Small intestine (tissue), 7 donors: ENCODE data around the gene CACNA2D1. TPM values are rescaled to one million over a fixed set of nuclear protein-coding genes. Genes with fewer than 3 reads are reported as not detected.
A peak's percentile ranks its signal among the peaks of the same experiment; 100 is the strongest.

Experiments used
- DNase-seq, 2 donors: peaks; one replicate each; pipeline versions ENCODE4 v3.0.0 to v3.0.0-alpha.2; 2013
- FAIRE-seq: peaks from 2 replicates; lab custom pipeline; 2012; peaks lifted over from hg19 to GRCh38; lab: Jason Lieb, UNC
- H3K27ac ChIP-seq, 3 donors: one replicate each; pipeline ENCODE4 v1.5.1; 2013; ENCODE audit warnings: low read length in 2 of 3, mild to moderate bottlenecking in 2 of 3, control low read depth in 1 of 3, inconsistent platforms in 1 of 3, low read depth in 1 of 3, moderate library complexity in 1 of 3
- H3K27me3 ChIP-seq, 3 donors: one replicate each; pipeline ENCODE4 v1.6.1; 2013; ENCODE audit warnings: low read length in 3 of 3, inconsistent platforms in 1 of 3; ENCODE audit not compliant: control insufficient read depth in 3 of 3, insufficient read depth in 3 of 3
- H3K36me3 ChIP-seq, 3 donors: one replicate each; pipeline ENCODE4 v1.6.1; 2013; ENCODE audit warnings: low read length in 3 of 3, inconsistent platforms in 1 of 3, low read depth in 1 of 3, mild to moderate bottlenecking in 1 of 3, moderate library complexity in 1 of 3; ENCODE audit not compliant: control insufficient read depth in 3 of 3, insufficient read depth in 2 of 3
- H3K4me1 ChIP-seq, 3 donors: one replicate each; pipeline ENCODE4 v1.6.1; 2013; ENCODE audit warnings: low read length in 2 of 3, inconsistent platforms in 1 of 3, low read depth in 1 of 3, mild to moderate bottlenecking in 1 of 3, moderate library complexity in 1 of 3; ENCODE audit not compliant: control insufficient read depth in 3 of 3, insufficient read depth in 2 of 3
- H3K4me3 ChIP-seq, 3 donors: one replicate each; pipeline ENCODE4 v1.5.1; 2013; ENCODE audit warnings: low read length in 3 of 3, control low read depth in 1 of 3, inconsistent platforms in 1 of 3, low read depth in 1 of 3, mild to moderate bottlenecking in 1 of 3, moderate library complexity in 1 of 3
- H3K9me3 ChIP-seq, 2 donors: one replicate each; pipeline ENCODE4 v1.6.1; 2013; ENCODE audit warnings: low read depth in 1 of 2, low read length in 1 of 2; ENCODE audit not compliant: control insufficient read depth in 2 of 2, insufficient read depth in 1 of 2
- WGBS, 3 donors: extraction: QIAGEN DNeasy Blood & Tissue Kit; methylation state at CpG; one replicate each; pipeline ENCODE4 v1.1.7; 2013; 5-methylcytosine and 5-hydroxymethylcytosine counted together
- polyA plus RNA-seq, 4 donors: library from polyadenylated mRNA; stranded (reverse) in 3 of 4; unstranded in 1 of 4; fragments of 200-250 nt in 3 of 4; fragments of 120-200 nt in 1 of 4; gene quantifications; one replicate each; pipeline versions ENCODE4 v1.2.1 to v1.2.3, GENCODE V29; 2013
- donor health status: healthy with polysubstance abuse.
- donor health status: control.
- donor health status: control.
- donor health status: Bipolar disorder and iron deficiency.
- donor health status: healthy.

The CACNA2D1 gene
- polyA plus RNA-seq, 4 donors, result 1.3 to 4.8 (median 2.7) TPM

GRCh38 chr7:82360591-82361368 is 82.8 kb downstream of the CACNA2D1 start:
- Histone ChIP-seq H3K4me1 (no peaks in the 10 kb centered on the region), H3K27ac (no peak overlapping the region), H3K36me3 (no peaks in the 10 kb centered on the region), H3K27me3 (no peaks in the 10 kb centered on the region), H3K4me3 (no peak overlapping the region), H3K9me3 (no peaks in the 10 kb centered on the region)
- DNase-seq (no peak), FAIRE-seq (peak; percentile 10)
- WGBS, 3 donors, result 21 to 51% (median 43%) methylated on average over 2 of the region's 2 CpGs

- Histone ChIP-seq H3K4me3 (no peak overlapping the region), H3K9me3 (no peaks in the 10 kb centered on the region), H3K27ac (no peak overlapping the region), H3K27me3 (no peaks in the 10 kb centered on the region), H3K36me3 (no peaks in the 10 kb centered on the region), H3K4me1 (no peaks in the 10 kb centered on the region)
- FAIRE-seq (no peak), DNase-seq (no peak)
- WGBS, 3 donors, result 86 to 91% (median 91%) methylated on average over 3 of the region's 3 CpGs
Measured at GRCh38 chr7:82359426-82359825, 84.2 kb downstream of the CACNA2D1 start.

DNA sequence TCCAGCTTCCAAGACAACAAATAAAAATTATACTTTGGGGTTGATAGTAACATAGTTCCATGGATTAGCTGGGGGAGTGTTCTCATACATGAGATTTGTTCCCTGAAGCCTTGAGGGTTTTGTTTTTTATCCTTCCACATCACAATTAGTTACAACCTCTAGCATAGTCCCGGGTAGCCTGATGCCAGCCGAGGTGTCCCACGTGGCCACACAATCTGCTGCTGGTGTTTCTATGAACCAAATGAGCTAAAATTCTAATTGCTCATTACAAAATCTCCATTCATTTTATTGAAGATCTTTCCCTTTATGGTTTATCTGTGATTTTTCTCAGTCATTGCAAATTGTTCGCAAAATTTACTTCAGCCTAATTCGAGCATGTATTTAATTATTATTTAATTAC is 84.7 kb downstream of the CACNA2D1 start:
- FAIRE-seq (no peak), DNase-seq (no peak)
- Histone ChIP-seq H3K27ac (no peak overlapping the region), H3K4me3 (no peak overlapping the region), H3K4me1 (no peaks in the 10 kb centered on the region), H3K36me3 (no peaks in the 10 kb centered on the region), H3K27me3 (no peaks in the 10 kb centered on the region), H3K9me3 (no peaks in the 10 kb centered on the region)
- WGBS, 3 donors, result 90 to 92% (median 92%) methylated on average over 5 of the region's 5 CpGs

DNA sequence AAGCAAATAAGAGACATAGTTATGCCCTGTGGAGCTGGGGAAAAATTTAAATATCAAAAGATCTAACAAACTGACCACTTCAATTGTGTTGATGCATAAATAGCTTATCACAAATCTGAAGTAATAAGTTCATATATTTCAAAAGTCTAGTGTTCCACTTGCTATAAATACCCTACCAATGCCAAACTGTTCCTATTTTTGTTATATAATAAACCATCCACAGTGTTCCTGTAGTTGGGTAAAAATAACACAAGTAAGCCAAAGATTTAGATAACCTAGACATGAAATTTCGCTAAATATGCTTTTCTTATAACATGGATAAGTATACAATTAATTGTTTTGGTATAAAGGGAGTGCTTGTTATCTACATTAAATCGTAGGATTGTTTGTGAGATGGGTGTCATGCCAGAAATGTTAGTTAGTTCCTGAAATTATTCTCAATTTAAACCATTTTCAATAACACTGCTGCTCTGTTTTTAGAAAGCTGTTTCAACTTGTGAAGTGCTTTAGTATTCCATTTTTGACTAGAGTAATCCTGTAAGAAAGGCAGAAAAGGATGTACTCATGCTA is 85.5 kb downstream of the CACNA2D1 start:
- no peaks in the 10 kb centered on the region for H3K27me3 ChIP-seq
- no peaks in the 10 kb centered on the region for H3K36me3 ChIP-seq
- DNase-seq, result no peak
- H3K9me3 ChIP-seq, result no peaks in the 10 kb centered on the region
- WGBS, 3 donors, result 57 to 67% (median 61%) methylated on average over 2 of the region's 2 CpGs
- no peak overlapping the region for H3K27ac ChIP-seq
- no peak overlapping the region for H3K4me3 ChIP-seq
- H3K4me1 ChIP-seq, result no peaks in the 10 kb centered on the region
- no peak for FAIRE-seq

GRCh38 chr7:82348251-82348650 is 95.3 kb downstream of the CACNA2D1 start:
- Histone ChIP-seq H3K27ac (no peak overlapping the region), H3K36me3 (no peaks in the 10 kb centered on the region), H3K4me3 (no peak overlapping the region), H3K9me3 (no peaks in the 10 kb centered on the region), H3K27me3 (no peaks in the 10 kb centered on the region), H3K4me1 (no peaks in the 10 kb centered on the region)
- 66 to 70% (median 67%) methylated on average over 5 of the region's 5 CpGs for WGBS, 3 donors
- FAIRE-seq (no peak), DNase-seq (no peak)

DNA sequence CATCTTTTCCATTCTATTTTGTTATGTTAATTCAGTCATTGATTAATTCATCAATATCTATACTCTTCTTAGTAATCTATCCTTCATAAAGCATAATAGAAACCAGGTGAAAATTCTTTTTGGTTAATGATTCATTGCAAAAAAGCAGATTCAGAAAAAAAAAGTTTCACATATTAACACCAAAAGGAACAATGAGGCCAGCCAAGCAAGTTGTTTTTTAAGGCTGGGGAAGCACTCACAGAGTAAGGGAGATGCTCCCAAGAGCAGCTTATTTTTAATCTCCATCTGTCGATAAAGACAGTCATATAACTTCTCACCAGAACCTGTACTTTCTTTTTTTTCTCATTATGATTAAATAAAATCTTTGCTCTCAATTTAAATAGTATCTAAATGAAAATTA is 95.8 kb downstream of the CACNA2D1 start:
- H3K9me3 ChIP-seq, result no peaks in the 10 kb centered on the region
- H3K4me3 ChIP-seq, result no peak overlapping the region
- DNase-seq (no peak), FAIRE-seq (no peak)
- H3K27me3 ChIP-seq, result no peaks in the 10 kb centered on the region
- no peak overlapping the region for H3K27ac ChIP-seq
- WGBS, 3 donors, result 81 to 93% (median 92%) methylated on average over 1 of the region's 1 CpG
- H3K36me3 ChIP-seq, result no peaks in the 10 kb centered on the region
- no peaks in the 10 kb centered on the region for H3K4me1 ChIP-seq

GRCh38 chr7:82345886-82346285 is 97.7 kb downstream of the CACNA2D1 start:
- DNase-seq (no peak), FAIRE-seq (no peak)
- H3K36me3 ChIP-seq, result no peaks in the 10 kb centered on the region
- H3K4me1 ChIP-seq, result no peaks in the 10 kb centered on the region
- no peaks in the 10 kb centered on the region for H3K27me3 ChIP-seq
- H3K27ac ChIP-seq, result no peak overlapping the region
- no peak overlapping the region for H3K4me3 ChIP-seq
- no peaks in the 10 kb centered on the region for H3K9me3 ChIP-seq

- Histone ChIP-seq H3K9me3 (no peaks in the 10 kb centered on the region), H3K4me1 (no peaks in the 10 kb centered on the region), H3K27ac (no peak overlapping the region), H3K4me3 (no peak overlapping the region), H3K27me3 (no peaks in the 10 kb centered on the region), H3K36me3 (no peaks in the 10 kb centered on the region)
- WGBS, 3 donors, result 28 to 41% (median 35%) methylated on average over 1 of the region's 1 CpG
- FAIRE-seq (no peak), DNase-seq (no peak)
Measured at GRCh38 chr7:82343716-82344115, 99.9 kb downstream of the CACNA2D1 start.
